ENCODE measurements around the gene LDLRAD4.

Gene LDLRAD4

GRCh38 chr18:13386891-13387801 lies 168.6 kb downstream of the LDLRAD4 start:
- no peak for DNase-seq (ENCODE audit: low read depth in 2 of 2)

GRCh38 chr18:13387855-13388548 lies 169.4 kb downstream of the LDLRAD4 start:
- no peak for DNase-seq (ENCODE audit: low read depth in 2 of 2)

GRCh38 chr18:13388586-13389490 lies 170.3 kb downstream of the LDLRAD4 start:
- DNase-seq (ENCODE audit: low read depth in 2 of 2) = no peak

GRCh38 chr18:13389491-13390131 lies 171.1 kb downstream of the LDLRAD4 start:
- DNase-seq (ENCODE audit: low read depth in 2 of 2) = no peak

- DNase-seq (ENCODE audit: low read depth in 2 of 2) = no peak
These were observed 171.6 kb downstream of the LDLRAD4 start for GRCh38 chr18:13390196-13390595.

GRCh38 chr18:13390711-13391110 lies 172.2 kb downstream of the LDLRAD4 start:
- DNase-seq (ENCODE audit: low read depth in 2 of 2) = no peak

GRCh38 chr18:13392029-13392750 lies 173.6 kb downstream of the LDLRAD4 start:
- no peak for DNase-seq (ENCODE audit: low read depth in 2 of 2)

GRCh38 chr18:13392899-13393298 lies 174.3 kb downstream of the LDLRAD4 start:
- DNase-seq (ENCODE audit: low read depth in 2 of 2) = no peak

- DNase-seq (ENCODE audit: low read depth in 2 of 2) = no peak
These were observed 174.8 kb downstream of the LDLRAD4 start for GRCh38 chr18:13393338-13393737.

- DNase-seq (ENCODE audit: low read depth in 2 of 2) = no peak
These were observed 176.2 kb downstream of the LDLRAD4 start for GRCh38 chr18:13394801-13395200.

- DNase-seq (ENCODE audit: low read depth in 2 of 2) = no peak
These were observed 177.0 kb downstream of the LDLRAD4 start for GRCh38 chr18:13395577-13395976.

GRCh38 chr18:13397504-13398163 lies 179.1 kb downstream of the LDLRAD4 start:
- no peak for DNase-seq (ENCODE audit: low read depth in 2 of 2)

GRCh38 chr18:13398631-13399030 lies 180.1 kb downstream of the LDLRAD4 start:
- DNase-seq (ENCODE audit: low read depth in 2 of 2) = no peak

GRCh38 chr18:13399511-13399910 lies 181.0 kb downstream of the LDLRAD4 start:
- no peak for DNase-seq (ENCODE audit: low read depth in 2 of 2)

- no peak for DNase-seq (ENCODE audit: low read depth in 2 of 2)
These were observed 182.2 kb downstream of the LDLRAD4 start for GRCh38 chr18:13400636-13401315.

- no peak for DNase-seq (ENCODE audit: low read depth in 2 of 2)
These were observed 182.8 kb downstream of the LDLRAD4 start for GRCh38 chr18:13401404-13401803.

- DNase-seq (ENCODE audit: low read depth in 2 of 2) = no peak
These were observed 183.3 kb downstream of the LDLRAD4 start for GRCh38 chr18:13401826-13402225.

- no peak for DNase-seq (ENCODE audit: low read depth in 2 of 2)
These were observed 185.4 kb downstream of the LDLRAD4 start for GRCh38 chr18:13403786-13404549.
